GM21576 (cell line): ENCODE measurements around the gene PPL.
"Not testable (repeated sequence)": the region's sequence is repeated elsewhere in the genome, so short reads cannot be mapped to it uniquely, and the experiment has no call there.

Experiments
- ATAC-seq: cut with Tn5 transposase; IDR thresholded peaks from one replicate; pipeline ENCODE4 v1.9.1; 2021; ENCODE audit warnings: mild to moderate bottlenecking, moderate library complexity; ENCODE audit not compliant: unreplicated experiment

PPL gene

DNA sequence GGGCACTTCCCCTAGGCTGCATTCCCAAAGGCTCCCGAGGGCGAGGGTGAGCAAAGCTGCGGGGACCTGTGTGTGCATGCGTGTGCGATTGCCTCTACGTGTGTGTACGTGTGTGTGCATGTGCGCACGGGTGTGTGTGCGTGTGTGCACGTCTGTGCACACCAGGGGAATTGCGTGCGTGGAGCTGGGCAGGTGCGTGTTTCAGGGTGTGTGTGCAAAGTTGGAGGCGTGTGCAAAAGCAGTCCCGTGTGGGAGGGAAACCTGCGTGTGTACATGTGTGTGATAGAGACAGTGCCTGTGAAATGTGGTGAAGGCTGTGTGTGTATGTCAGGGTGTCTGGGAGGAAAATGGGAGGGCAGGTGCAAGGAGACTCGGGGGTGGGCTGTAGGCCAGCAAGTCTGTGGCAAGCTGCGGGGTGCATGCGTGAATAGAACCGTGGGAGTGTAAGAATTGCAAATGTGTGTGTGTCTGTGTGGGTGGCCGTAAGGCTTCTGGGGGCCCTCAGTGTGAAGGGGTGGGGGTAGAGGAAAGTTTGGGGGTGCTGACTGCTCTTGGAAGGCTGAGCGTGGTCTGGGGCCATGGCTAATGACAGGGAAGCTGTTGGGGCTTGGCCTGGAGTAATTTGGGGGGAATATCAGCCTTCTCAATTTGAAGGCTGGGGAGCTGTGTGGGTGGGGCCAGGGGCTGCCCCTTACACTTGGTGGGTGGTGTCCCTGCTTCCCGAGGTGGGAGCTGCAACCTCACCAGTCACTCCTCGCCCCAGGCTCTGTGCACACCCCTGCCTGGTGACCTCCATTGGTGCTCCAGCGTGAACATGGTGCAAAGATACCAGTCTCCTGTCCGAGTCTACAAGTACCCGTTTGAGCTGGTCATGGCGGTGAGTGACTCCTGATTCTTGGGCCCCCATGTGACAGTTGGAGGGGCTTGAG is 21.8 kb upstream of the PPL start:
- no peak for ATAC-seq

DNA sequence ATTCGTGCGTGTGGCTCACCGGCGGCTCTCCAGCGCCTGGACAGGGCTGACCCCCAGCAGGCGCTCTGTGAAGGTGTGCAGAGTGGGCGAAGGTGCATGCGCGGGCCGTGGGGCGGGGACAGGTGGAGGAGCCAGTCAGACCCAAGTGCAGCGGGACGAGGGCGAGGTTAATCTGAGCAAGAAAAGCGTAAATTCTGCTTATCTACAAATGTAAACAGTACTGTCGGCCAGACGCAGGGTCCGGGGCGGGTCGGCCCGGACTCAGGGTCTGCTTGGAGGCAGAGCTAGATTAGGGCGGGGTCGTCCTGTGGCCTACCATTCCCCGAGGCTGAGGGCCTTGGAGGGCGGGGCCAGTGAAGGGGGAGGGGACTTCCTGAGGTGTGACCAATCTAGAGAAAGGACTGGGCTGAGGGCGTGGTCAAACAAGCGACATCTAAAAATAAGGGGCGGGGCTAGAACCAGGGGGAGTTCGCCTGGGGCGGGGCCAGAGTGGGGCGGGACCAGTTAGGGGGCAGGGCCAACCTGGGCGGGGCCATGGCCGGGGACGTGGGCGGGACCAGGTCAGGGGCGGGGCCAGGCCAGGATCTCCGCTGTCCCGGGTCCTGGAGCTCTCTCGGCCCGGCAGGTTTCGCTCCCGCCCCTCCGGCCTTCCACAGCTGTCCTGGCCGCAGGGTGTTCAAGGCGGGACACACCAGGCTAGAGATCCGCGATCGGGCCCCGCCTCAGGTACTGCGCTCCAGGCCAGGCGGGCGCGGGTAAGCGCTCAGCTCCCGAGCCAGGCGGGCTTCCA is 21.0 kb upstream of the PPL start, which contains the start of gene SEC14L5:
Gene SEC14L5, plus strand, starts transcription at position 611 of the 790 bp plus-strand sequence. CDS start 994 bp downstream, outside the sequence.
- ATAC-seq, result peak; percentile 64

DNA sequence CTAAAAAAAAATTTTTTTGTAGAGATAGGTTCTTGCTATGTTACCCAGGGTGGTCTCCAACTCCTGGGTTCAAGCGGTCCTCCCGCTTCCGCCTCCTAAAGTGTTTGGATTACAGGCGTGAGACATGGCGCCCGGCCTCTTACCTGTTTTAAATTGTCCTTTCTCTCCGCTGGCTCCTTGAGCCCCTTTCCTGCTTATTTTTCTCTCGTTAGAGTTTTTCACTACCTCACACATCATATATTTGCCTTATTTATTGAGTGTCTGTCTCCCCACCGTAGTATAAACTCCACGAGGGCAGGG is 20.4 kb upstream of the PPL start:
- no peak for ATAC-seq

DNA sequence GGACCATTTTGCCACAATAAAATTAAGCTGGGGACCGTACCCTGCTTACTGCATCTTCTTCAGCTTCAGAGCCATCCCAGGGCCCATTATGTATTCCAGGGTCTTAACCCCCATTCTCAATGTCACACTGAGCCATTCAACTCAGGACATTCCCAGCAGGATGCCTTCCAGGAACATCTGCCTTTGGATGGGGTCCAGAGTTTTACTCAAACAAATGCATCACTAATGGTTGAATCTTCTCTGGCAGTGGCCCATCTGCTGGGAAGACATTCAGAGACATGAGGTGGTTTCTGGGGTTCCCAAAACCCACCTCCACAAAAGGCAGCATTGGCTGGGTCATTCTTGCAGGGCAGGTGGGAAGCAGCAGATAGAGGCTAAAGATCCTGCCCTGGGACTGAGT is 17.8 kb upstream of the PPL start:
- no peak for ATAC-seq

DNA sequence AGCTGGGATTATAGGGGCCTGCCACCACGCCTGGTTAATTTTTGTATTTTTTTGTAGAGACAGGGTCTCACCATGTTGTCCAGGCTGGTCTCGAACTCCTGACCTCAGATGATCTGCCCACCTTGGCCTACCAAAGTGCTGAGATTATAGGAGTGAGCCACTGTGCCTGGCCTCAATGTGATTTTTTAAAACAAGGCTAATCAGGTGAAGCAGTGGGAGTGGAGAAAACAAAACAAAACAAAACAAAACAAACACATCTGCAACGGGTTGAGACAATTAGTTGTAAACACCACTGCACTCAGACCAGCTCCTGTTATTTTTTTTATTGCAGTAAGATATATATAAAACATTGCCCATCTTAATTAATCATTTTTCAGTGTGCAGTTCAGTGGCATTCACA is 14.6 kb upstream of the PPL start:
- not testable (repeated sequence) for ATAC-seq

DNA sequence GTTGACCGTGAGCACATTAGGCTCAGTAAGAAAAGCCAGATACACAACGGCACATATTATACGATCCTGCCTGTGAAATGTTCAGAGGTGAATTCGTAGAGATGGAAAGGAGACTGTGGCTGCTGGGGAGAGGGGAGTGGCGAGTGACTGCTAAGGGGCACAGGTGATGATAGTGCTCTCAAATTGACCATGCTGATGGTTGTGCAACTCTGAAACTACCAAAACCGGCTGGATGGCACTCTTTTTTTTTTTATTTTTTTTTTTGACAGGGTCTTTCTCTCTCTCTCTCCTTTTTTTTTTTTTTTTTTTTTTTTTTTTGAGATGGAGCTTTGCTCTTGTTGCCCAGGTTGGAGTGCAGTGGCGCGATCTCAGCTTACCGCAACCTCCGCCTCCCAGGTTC is 13.0 kb upstream of the PPL start:
- ATAC-seq, result no peak

DNA sequence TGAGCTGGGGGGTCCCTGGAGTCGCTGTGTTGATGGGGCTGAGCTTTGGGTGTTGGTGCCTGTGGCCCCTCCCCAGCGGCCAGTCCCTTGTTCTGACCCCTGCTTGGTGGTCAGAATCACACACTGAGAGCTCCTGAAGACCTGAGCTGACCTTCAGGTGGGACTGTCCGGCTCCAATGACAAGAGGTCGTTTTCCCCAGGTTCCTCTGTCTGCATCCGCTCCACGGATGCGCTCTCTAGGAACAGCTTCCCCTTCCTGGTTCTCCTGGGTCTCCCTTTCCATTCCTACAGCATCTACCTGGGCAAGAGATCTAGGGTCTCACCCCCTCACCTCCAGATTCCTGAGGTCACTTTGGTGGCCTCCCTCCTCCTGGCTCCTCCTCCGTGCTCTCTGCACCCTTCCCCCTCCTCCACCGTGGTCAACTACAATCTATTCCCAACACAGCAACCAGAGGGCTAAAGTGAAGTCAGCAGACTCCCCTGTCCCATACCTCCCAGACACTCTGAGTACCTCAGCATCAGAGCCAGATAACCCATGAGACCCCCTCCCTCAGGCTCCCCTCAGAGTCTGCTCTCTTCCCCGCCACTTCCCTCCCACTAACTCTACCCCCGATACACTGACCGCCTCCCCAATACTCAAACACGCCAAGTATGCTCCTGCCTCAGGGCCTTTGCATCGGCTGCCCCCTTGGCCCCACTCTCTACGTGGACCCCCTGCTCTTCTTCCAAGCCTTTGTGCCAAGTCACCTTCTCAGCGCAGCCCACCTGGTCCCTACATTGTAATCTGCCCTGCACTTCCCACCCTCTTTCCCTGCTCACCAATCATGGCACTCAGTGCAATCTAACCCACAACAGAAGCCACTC is 12.2 kb upstream of the PPL start:
- ATAC-seq, result no peak

DNA sequence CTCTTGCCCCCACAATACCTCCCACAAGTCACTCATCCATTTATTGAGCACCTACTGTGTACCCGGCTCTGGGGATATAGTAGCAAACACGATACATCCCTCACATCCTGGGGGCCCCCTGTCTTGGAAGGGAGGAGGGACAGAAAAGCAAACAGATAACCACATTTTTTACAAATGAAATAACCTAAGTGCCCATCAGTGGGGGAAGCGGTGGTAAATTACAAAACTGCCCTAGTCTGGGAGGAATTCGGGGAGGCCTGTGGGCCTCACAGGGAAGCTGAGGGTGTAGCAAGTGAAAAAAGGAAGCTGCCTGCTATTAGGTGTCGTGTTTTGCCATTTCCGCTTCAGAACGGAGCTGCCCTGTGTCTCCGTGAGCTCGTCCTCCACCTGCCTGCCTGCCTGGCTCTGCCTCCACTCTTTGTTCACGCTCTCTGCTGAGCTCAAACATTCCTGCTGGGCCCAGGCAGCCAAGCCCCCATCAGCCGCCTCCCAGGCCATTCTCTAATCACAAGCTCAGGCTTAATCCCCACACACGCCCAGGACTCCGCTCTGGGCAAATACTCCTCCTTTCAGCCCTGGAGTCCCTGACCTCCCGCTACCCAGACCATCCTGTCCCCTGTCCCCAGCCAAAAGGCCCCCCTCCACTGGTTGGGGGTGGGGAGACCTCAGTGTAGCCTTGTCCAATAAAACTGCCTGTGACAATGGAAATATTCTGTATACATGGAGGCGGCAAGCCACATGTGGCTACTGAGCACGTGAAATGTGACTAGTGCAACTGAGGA is 11.0 kb upstream of the PPL start:
- no peak for ATAC-seq

DNA sequence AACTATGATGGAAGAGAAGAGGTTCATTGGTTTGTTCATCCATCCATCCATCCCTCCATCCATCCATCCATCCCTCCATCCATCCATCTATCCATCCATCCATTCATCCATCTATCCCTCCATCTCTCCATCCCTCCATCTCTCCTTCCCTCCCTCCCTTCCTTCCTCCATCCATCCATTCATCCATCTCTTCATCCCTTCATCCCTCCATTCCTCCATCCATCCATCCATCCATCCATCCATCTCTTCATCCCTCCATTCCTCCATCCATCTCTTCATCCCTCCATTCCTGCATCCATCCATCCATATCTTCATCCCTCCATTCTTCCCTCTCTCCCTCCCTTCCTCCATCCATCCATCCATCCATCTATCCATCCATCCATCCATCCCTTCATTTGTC is 10.0 kb upstream of the PPL start:
- ATAC-seq, result no peak

DNA sequence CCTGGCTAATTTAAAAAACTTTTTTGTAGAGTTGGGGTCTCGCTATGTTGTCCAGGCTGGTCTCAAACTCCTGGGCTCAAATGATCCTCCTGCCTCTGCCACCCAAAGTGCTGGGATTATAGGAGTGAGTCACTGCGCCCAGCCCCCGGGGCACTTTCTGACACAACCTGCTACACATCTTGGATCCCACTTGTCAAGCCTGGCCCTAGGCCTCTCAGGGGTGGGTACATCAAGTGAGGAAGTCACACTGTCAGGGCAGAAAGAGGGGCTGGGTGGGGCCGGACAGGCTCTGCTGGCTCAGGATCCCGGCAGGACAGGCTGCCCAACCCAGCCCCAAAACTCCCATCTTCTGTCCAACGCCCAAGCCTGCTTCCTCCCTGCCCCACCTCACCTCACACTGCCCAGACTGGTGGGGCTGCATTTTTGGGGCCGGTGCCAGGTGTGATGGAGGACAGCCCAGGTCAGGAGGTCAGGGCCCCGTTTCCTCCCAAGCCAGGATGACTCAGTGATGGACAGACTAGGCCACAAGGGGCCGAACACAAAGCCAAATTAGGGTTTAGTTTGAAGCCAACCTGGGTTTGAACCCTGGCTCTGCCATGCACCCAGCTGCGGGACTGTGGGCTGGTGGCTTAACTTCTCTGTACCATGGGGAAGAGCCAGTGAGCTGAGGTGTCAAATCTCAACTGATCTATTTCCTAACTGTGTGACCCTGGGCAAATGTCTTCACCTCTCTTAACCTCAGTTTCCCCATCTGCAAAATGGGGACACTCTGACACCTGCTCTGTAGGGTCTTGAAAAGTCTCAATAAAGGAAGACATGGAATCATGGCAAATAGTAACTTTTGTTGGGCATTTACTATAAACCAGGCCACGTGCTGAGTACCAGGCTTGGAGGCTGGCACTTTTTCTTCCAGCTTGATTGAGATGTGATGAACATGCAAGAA is 8.9 kb upstream of the PPL start:
- no peak for ATAC-seq

DNA sequence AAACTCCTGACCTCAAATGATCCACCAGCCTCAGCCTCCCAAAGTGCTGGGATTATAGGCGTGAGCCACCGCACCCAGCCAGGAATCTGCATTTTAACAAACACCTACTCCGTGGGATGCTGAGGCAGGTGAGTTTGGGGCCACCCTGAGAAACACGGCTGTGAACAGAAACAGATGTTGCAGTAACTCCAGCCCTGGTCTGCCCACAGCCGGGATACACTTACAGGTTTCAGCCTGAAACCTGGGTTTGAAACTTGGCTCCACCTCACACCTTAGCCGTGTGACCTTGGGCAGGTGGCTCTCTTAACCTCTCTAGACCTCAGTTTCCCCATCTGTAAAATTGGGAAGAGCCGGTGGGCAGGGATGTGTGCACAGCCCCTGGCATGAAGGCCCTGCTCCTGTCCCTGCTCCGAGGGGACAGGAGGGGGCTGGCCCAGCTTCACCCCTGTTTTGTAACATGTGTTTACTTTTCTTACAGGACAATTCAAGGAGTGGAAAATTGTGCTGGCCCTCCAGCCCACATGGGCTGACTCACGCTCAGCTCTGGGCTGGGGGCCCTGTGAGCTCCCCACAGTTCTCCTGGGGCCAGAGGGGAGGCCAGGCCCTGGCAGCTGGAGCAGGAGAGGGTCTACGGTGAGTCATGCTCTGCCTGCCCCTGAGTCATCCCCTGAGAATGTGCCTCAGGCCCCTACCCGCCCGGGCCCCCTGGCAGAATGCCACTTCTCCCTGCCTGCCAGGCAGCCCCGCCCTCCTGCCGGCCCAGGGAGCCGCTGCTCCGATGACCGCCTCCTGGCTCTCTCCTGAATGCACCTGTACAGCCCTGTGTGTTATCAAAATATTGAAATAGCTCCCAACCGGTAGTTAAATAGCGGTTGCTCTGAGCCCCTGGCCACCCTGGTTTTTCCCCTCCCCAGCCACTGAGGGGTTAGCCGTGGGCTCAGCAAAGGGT is 7.7 kb upstream of the PPL start:
- no peak for ATAC-seq

DNA sequence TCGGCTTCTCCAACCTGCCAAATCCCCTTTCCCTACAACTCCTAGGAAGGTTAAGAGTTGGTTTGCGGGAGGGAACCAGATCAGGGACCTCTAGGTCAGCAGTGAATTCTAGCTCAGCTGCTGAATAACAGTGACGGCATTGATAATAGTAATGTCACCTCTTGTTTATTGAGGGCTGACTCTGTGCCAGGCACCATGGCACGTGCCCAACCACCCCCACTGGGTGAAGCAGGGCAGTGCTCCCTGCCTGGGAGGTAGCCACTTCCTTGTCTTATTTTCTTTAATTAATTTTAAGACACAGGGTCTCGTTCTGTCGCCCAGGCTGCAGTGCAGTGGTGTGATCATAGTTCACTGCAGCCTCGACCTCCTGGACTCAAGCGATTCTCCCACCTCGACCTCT is 5.5 kb upstream of the PPL start:
- ATAC-seq, result no peak

DNA sequence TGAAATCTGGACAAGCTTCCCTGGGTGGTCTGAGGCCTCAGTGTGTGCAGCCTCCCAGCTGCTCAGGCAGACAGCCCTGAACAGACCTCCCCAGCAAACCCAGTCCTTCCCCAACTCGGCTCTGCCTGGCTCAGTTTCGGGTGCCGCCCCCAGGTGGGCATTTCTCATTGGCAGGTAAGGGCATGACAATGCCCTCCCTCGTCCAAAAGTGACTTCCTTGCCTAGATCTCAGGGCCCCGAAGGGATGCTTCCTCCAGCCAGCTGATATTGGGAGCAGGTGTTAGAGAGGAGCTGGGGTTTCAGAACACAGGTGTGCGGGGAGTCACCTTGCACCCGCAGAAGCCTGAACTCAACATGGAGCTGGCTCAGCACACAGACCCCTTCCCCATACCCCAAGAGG is 3.8 kb upstream of the PPL start:
- no peak for ATAC-seq

DNA sequence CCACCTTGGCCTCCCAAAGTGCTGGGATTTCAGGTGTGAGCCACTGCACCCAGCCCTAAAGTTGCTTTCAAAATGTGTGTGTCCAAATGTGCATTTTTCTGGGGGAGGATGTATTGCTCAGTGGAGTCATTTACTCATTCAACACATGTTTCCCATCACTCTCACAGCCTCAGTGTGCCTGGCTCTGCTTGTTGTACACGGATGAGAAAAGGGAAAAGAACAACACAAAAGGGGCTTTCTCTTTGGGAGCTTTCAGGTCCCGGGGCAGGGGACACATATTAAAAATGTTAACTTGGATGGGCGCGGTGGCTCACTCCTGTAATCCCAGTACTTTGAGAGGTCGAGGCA is 1.7 kb upstream of the PPL start:
- ATAC-seq, result no peak

DNA sequence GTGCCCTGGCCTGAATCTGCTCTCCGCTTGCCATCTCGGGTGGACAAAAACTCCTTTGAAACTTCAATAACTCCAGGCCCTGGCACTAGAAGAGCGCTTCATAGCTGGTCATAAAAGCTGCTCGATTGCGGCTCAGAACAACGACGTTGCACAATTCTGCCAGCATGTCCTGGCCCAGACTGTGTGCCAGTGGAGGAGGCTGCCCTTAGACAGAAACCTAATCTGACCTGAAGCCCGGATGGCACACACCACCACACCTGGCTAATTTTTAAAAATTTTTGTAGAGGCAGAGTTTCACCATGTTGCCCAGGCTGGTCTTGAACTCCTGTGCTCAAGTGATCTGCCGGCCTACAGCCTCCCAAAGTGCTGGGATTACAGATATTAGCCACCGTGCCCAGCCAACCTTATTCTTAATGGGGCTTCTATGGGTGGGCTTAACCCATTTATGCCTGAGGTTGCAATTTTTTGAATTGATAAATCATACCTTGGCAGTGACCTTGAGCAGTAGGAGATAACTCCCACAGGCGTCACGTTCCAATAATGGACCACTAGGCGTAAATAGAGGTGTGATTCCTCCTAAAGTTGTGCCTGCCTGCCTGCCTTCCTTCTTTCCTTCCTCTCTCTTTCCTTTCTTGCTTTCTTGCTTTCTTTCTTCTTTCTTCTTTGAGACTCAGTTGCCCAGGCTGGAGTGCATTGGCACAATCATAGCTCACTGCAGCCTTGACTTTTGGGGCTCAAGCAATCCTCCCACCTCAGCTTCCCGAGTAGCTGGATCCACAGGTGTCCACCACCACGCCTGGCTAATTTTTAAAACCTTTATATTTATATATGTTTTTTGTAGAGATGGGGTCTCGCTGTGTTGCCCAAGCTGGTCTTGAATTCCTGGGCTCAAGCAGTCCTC is 1.1 kb upstream of the PPL start:
- no peak for ATAC-seq

DNA sequence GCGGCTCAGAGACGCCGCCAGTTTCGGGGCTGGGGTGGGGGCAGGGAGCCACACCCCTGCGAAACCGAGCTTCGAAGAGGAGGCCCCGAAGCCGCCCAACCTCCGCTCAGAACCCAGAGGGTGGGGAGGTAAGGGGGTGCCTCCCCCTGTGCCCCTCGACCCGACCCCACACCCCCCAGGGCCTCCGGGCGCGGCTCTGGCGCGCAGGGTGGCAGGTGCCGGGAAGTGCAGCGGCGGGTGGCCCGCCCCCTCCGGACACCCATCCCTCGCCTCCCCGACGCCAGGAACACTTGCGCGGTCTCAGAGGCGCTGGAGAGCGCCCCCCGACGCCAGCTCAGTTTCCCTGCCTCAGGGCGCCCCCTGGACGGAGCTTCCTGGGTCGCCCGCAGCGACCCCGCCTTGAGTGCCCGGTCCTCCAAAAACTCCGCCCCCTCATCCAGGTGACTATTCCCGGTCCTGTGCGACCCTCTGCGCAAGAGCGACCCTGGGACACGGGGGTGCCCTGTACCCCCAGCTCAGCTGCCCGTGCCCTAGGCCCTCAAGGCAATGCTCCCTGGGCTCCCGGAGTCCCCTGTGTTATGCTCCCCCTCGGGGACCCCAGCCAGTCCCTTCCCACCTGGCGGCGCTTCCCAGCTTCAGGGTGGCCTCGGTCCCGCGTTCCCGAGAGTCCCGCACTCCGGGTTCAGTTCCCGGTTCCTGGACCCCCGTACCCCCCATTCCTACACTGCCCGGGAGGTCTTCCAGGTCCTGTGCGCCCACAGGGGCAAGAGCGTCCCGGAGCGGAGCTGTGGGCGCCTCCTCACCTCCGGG is 562 bp downstream of the PPL start:
- no peak for ATAC-seq
